HUES64 (cell line): ENCODE data around the gene PARD3B.

Source experiments
- H3K27ac ChIP-seq: 2 replicates; pipeline ENCODE4 v1.7.0; 2013; ENCODE audit warnings: low read depth, low read length, inconsistent platforms
- H3K27me3 ChIP-seq: 2 replicates; pipeline ENCODE4 v1.6.1; 2013; ENCODE audit warnings: mild to moderate bottlenecking, low read length; ENCODE audit not compliant: insufficient read depth
- H3K36me3 ChIP-seq: 2 replicates; pipeline ENCODE4 v1.6.1; 2013; ENCODE audit warnings: mild to moderate bottlenecking, low read length; ENCODE audit not compliant: insufficient read depth
- H3K4me1 ChIP-seq: 2 replicates; pipeline ENCODE4 v1.6.1; 2013; ENCODE audit warnings: mild to moderate bottlenecking, low read length, moderate library complexity; ENCODE audit not compliant: insufficient read depth
- H3K4me3 ChIP-seq: 2 replicates; pipeline ENCODE4 v1.5.1; 2013; ENCODE audit warnings: mild to moderate bottlenecking, low read length, moderate library complexity
- H3K9ac ChIP-seq: 2 replicates; pipeline ENCODE4 v1.6.1; 2013; ENCODE audit warnings: mild to moderate bottlenecking, low read depth, low read length
- H3K9me3 ChIP-seq: 2 replicates; pipeline ENCODE4 v1.6.1; 2013; ENCODE audit warnings: low read depth, low read length; ENCODE audit not compliant: insufficient read depth
- WGBS: fragments of 150-250, 120-280 bp; methylation state at CpG from one replicate; pipeline ENCODE4 v1.1.7; 2013; ENCODE audit warnings: missing lambda C conversion rate; 5-methylcytosine and 5-hydroxymethylcytosine counted together

PARD3B gene

DNA sequence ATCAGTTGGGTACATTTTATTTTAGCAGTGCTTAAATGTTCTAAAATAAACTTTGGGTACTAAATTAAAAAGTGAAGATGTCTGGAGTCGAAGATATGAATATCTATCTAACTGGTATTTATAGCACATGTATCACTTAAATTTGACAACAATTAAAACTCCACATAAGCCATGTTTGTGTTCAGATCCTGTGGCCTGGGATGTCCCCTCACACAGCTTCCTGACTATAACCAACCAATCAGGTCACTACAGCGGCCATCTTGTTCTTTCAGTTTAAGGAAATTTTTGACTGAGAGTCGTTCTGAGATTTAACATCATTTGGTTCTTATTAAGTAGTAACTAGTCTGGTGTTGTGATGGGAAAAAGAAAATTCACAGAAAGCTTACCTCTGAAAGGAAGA is 966.4 kb downstream of the PARD3B start:
- no peak overlapping the region for H3K9ac ChIP-seq
- 92% methylated on average over 2 of the region's 3 CpGs for WGBS
- no peaks in the 10 kb centered on the region for H3K9me3 ChIP-seq
- H3K36me3 ChIP-seq: no peaks in the 10 kb centered on the region
- no peaks in the 10 kb centered on the region for H3K27me3 ChIP-seq
- H3K4me1 ChIP-seq: peaks cover 11% of the 10 kb centered on the region
- H3K27ac ChIP-seq: no peak overlapping the region
- H3K4me3 ChIP-seq: no peak overlapping the region

DNA sequence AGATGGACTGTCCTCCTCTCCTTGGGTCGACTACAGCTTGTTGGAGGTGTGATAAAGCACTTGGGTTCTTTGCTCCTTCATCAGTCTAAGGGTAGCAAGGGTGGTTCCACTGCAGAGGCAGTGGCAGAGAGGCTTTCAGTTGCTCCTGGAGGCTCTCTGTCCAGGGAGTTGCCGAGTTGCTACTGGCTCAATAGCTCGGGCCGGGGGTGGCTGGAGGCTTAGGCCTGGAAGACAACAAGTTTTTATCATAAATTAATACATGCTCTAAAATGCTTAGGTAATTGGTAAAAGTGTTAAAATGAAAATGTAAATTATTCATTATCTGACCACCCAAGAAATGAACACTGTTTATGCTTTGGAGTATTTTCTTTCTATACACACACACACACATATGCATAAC is 975.0 kb downstream of the PARD3B start:
- no peaks in the 10 kb centered on the region for H3K27me3 ChIP-seq
- H3K4me1 ChIP-seq: no peaks in the 10 kb centered on the region
- no peaks in the 10 kb centered on the region for H3K36me3 ChIP-seq
- no peak overlapping the region for H3K9ac ChIP-seq
- WGBS: 96% methylated on average over 4 of the region's 4 CpGs
- H3K9me3 ChIP-seq: peaks cover 6% of the 10 kb centered on the region; the same call in 1 of the 2 replicates
- no peak overlapping the region for H3K4me3 ChIP-seq
- no peak overlapping the region for H3K27ac ChIP-seq

DNA sequence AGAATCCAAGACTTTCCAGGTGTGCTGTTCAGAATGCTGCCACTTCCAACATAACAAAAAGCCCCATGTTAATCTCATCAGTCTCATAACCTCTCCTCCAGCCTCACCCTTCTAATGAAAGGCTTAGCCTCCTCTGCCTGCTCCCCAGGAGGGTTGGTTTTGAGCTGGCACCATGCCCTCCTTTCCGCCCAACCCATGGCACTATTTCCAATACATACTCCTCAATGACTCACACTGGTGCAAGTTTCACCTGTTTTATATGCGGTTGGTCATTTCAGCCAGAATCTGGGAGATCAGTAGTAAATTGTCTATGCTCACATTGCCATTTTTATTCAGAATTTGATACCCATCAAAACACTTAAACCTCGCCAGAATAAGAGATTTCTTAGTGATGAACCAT is 979.4 kb downstream of the PARD3B start:
- Histone ChIP-seq H3K9me3 (no peaks in the 10 kb centered on the region), H3K27me3 (no peaks in the 10 kb centered on the region), H3K36me3 (no peaks in the 10 kb centered on the region), H3K4me3 (no peak overlapping the region), H3K27ac (no peak overlapping the region), H3K4me1 (no peaks in the 10 kb centered on the region), H3K9ac (no peak overlapping the region)
- WGBS: 93% methylated on average over 3 of the region's 3 CpGs

DNA sequence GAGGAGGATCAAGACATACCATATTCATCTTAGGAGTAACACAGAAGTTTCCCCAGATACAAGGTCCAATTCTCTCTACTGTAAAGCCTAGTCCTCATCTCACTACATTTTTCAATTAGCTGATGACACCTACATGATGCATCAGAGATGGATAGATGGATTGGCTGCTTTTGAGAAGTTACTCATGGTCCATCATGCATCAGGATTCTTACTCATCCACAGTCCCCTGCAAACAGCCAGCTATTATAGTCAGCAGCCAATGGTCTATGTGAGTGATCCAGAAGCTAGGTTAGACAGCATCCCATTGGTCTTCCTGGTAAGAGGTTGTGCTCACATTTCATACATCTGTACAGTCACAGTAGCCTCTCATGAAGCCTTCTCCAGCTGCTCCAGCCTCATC is 982.5 kb downstream of the PARD3B start:
- Histone ChIP-seq H3K9ac (no peak overlapping the region), H3K27ac (no peak overlapping the region), H3K9me3 (no peaks in the 10 kb centered on the region), H3K4me3 (no peak overlapping the region), H3K27me3 (no peaks in the 10 kb centered on the region), H3K4me1 (peaks cover 19% of the 10 kb centered on the region), H3K36me3 (no peaks in the 10 kb centered on the region)

- no peaks in the 10 kb centered on the region for H3K9me3 ChIP-seq
- 76% methylated on average over 1 of the region's 2 CpGs for WGBS
- H3K4me1 ChIP-seq: peaks cover 20% of the 10 kb centered on the region
- H3K27me3 ChIP-seq: no peaks in the 10 kb centered on the region
- H3K9ac ChIP-seq: no peak overlapping the region
- no peak overlapping the region for H3K4me3 ChIP-seq
- no peak overlapping the region for H3K27ac ChIP-seq
- no peaks in the 10 kb centered on the region for H3K36me3 ChIP-seq
Measured at GRCh38 chr2:205531072-205531471, 985.8 kb downstream of the PARD3B start.

DNA sequence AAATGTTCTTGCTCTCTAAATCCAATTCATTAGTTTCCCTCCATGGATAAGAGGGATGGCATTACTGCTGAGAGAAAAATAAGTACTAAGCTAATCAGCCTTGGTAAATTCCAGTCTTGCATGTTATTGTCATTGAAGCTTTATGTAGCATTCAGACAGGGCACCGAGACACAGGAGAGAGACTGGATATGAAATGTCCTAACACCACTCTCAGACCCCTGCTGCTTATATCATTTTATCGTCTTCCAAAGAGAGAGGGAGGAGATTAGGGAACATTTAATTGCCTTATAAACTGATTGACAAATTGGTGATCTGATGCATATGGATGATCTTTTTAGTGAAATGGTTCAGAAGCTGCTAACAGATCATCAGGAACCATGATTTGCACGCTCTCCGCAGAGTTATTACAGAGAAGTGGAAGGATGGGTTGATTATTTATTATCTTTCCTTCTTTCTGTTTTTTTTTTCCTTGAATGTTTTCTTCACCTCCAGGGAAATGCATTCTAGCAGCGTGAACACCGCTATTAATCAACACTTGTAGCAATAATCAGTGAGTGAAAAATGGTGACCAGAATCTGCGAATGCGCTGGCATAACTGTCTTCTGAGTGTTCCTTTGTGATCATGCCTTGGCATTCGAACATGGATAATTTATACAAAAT is 986.3 kb downstream of the PARD3B start:
- Histone ChIP-seq H3K4me3 (no peak overlapping the region), H3K36me3 (no peaks in the 10 kb centered on the region), H3K4me1 (peaks cover 20% of the 10 kb centered on the region), H3K9me3 (no peaks in the 10 kb centered on the region), H3K27ac (no peak overlapping the region), H3K9ac (no peak overlapping the region), H3K27me3 (no peaks in the 10 kb centered on the region)
- WGBS: 95% methylated on average over 9 of the region's 9 CpGs

DNA sequence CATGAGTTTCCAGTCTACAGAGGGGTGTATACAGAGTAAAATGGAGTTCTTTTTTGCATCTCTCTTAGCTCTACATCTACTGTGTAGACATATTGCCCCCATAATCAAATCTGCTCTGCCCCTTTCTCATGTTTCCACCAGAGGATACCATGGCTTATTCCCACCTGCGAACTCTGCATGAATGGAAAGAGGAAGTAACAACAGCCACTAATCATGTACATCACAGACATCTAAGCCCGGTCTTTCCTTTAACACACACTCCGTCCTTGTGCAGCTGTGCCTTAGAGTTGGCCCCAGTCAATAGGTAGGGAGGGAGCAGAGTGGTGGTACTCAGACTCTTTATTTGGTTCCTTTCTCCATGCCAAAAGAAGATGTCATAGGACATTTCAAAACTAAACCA is 989.7 kb downstream of the PARD3B start:
- Histone ChIP-seq H3K4me3 (no peak overlapping the region), H3K9me3 (no peaks in the 10 kb centered on the region), H3K27me3 (no peaks in the 10 kb centered on the region), H3K27ac (no peak overlapping the region), H3K4me1 (peaks cover 20% of the 10 kb centered on the region), H3K9ac (no peak overlapping the region), H3K36me3 (no peaks in the 10 kb centered on the region)
- WGBS: 91% methylated on average over 2 of the region's 3 CpGs

- Histone ChIP-seq H3K4me3 (no peak overlapping the region), H3K9me3 (no peaks in the 10 kb centered on the region), H3K27me3 (no peaks in the 10 kb centered on the region), H3K36me3 (no peaks in the 10 kb centered on the region), H3K4me1 (no peaks in the 10 kb centered on the region), H3K9ac (no peak overlapping the region), H3K27ac (no peak overlapping the region)
- WGBS: 77% methylated on average over 5 of the region's 5 CpGs
Measured at GRCh38 chr2:205539603-205540002, 994.3 kb downstream of the PARD3B start.

- Histone ChIP-seq H3K27ac (no peak overlapping the region), H3K36me3 (no peaks in the 10 kb centered on the region), H3K9me3 (no peaks in the 10 kb centered on the region), H3K4me3 (no peak overlapping the region), H3K4me1 (no peaks in the 10 kb centered on the region), H3K9ac (no peak overlapping the region), H3K27me3 (no peaks in the 10 kb centered on the region)
- WGBS: 93% methylated on average over 5 of the region's 5 CpGs
Measured at GRCh38 chr2:205540036-205540435, 994.8 kb downstream of the PARD3B start.

- H3K27ac ChIP-seq: no peak overlapping the region
- H3K9me3 ChIP-seq: no peaks in the 10 kb centered on the region
- H3K36me3 ChIP-seq: no peaks in the 10 kb centered on the region
- no peak overlapping the region for H3K9ac ChIP-seq
- peaks cover 7% of the 10 kb centered on the region; the same call in 1 of the 2 replicates for H3K4me1 ChIP-seq
- H3K4me3 ChIP-seq: no peak overlapping the region
- WGBS: 95% methylated on average over 5 of the region's 5 CpGs
- no peaks in the 10 kb centered on the region for H3K27me3 ChIP-seq
Measured at GRCh38 chr2:205543262-205543843, 998.1 kb downstream of the PARD3B start.

GRCh38 chr2:205543937-205544702 is 998.8 kb downstream of the PARD3B start:
- H3K9me3 ChIP-seq: no peaks in the 10 kb centered on the region
- WGBS: 93% methylated on average over 2 of the region's 2 CpGs
- no peaks in the 10 kb centered on the region for H3K27me3 ChIP-seq
- no peak overlapping the region for H3K9ac ChIP-seq
- peaks cover 7% of the 10 kb centered on the region; the same call in 1 of the 2 replicates for H3K4me1 ChIP-seq
- no peaks in the 10 kb centered on the region for H3K36me3 ChIP-seq
- no peak overlapping the region for H3K27ac ChIP-seq
- H3K4me3 ChIP-seq: no peak overlapping the region
